ENCODE results near the gene LRRC46. TPM values are rescaled to one million over a fixed set of nuclear protein-coding genes. Genes with fewer than 3 reads are reported as not detected.

The LRRC46 gene
- total RNA-seq, 1 donor from 2014 or later, result not detected

DNA sequence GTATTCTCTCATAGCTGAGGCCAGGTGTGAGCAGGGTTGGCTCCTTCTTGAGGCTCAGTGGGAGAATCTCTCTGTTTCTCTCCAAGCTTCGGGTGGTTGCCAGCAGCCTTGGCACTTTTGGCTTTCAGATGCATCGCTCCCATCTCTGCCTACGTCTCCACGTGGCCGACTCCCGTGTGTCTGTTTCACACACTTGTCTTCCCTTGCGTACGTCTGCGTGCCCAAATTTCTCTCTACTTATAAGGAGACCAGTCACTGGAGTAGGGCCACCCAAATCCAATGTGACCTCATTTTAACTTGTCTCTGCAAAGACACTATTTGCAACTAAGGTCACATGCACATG lies 24.6 kb upstream of the LRRC46 start:
- no peak for FAIRE-seq
- TF ChIP-seq, protein P1, sequence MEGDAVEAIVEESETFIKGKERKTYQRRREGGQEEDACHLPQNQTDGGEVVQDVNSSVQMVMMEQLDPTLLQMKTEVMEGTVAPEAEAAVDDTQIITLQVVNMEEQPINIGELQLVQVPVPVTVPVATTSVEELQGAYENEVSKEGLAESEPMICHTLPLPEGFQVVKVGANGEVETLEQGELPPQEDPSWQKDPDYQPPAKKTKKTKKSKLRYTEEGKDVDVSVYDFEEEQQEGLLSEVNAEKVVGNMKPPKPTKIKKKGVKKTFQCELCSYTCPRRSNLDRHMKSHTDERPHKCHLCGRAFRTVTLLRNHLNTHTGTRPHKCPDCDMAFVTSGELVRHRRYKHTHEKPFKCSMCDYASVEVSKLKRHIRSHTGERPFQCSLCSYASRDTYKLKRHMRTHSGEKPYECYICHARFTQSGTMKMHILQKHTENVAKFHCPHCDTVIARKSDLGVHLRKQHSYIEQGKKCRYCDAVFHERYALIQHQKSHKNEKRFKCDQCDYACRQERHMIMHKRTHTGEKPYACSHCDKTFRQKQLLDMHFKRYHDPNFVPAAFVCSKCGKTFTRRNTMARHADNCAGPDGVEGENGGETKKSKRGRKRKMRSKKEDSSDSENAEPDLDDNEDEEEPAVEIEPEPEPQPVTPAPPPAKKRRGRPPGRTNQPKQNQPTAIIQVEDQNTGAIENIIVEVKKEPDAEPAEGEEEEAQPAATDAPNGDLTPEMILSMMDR (IDR thresholded peaks at IDR 0.05; ENCODE audit: insufficient read depth, low read length, severe bottlenecking), result no peak
- no peak for DNase-seq (ENCODE audit: low read depth)
- peaks cover 5% of the 10 kb centered on the region for H3K27me3 ChIP-seq (ENCODE audit: control insufficient read depth, insufficient read depth, low read length)
- peaks cover 14% of the 10 kb centered on the region for H3K36me3 ChIP-seq (ENCODE audit: control insufficient read depth, insufficient read depth, low read length)
- no peak overlapping the region for H3K4me3 ChIP-seq (ENCODE audit: low read depth, low read length)

DNA sequence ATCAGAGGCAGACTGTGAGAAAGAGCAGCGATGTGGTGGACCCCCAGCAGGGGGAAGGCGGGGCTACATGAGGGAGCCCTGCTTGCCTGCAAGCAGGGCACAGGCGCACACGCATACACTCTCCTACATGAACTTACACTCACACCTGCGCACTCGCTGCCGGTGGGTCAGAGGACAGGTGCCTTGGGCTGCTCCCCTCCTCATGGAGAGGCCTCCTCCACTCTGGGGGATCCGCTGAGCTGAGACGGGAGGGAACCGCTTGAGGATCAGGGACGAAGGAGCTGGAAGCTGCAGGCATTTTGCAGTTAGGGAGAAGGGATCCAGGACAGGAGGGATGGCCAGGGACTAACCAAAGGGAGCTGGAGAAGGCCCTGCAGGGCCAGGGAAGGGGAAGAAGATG lies 24.0 kb upstream of the LRRC46 start:
- Histone ChIP-seq H3K4me3 (ENCODE audit: low read depth, low read length) (no peak overlapping the region), H3K27me3 (ENCODE audit: control insufficient read depth, insufficient read depth, low read length) (peaks cover 5% of the 10 kb centered on the region), H3K36me3 (ENCODE audit: control insufficient read depth, insufficient read depth, low read length) (peaks cover 14% of the 10 kb centered on the region)
- DNase-seq (ENCODE audit: low read depth), result no peak
- FAIRE-seq, result no peak
- TF ChIP-seq, protein P1 (IDR thresholded peaks at IDR 0.05; ENCODE audit: insufficient read depth, low read length, severe bottlenecking), result no peak

DNA sequence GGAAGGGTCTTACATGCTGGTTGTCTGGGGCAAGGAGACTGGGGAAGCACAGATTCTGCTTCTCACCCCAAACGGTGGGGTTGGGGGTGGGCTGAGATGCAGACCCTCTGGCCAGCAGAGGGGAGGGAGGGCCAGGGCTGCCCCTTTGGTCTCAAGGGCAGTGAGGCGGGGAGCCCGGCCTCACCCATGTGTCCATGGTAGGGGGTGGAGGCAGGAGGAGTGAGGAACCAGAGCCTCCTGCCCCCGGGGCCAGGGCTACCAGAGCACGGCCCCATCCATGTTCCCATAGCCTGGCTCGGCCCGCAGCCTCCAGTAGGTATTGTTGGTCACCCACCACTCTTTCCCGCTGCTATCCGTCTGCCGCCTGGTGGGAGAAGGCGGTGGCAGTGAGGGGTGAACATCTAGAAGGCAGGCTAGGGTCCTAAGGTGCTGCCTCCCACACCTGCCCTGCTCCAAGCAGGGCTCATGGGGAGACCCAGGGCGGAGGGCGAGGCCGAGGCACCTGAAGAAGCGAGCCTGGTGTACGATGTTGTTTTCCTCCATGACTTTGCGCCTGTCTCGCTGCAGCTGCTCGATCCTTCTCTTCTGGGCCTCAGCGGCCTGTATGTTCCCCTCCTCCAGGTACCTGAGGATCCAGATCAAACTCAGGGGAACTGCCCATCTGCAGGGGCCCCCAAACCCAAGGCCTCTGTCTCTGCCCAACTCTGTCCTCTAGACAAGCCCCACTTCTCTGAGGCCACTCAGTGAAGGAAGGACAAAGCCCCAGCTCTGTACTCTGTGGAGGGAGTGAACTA lies 23.2 kb upstream of the LRRC46 start:
- no peak for FAIRE-seq
- TF ChIP-seq, protein P1 (IDR thresholded peaks at IDR 0.05; ENCODE audit: insufficient read depth, low read length, severe bottlenecking), result no peak

DNA sequence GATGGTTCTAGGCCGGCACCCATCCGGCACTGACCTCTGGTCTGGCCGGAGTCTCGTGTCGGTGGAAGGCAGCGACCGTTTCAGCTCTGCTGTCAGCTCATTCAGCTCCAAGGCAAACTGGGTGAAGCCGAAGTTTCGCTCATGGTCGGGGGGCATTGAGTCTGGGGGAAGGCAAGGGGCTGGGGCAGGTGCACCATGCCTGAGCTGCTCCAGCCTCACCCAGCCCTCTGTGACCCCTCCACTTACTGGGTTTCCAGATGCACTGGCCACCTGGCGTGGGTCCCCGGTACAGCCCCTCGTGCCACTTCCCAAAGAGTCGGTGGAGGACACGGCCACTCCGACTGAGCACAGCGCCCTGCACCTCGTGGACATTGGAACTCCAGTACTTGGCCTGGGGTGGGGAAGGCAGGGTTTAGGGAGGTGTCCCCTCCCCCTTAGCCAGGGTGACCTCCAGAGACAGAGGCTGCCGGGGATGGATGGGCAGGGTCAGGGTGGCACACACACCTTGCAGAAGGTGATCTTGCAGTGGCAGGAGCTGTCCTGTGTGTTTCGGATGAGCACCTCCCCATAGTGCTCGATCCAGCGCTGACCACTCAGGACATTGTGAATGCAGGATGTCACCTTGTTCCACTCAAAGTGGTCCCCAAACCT lies 22.5 kb upstream of the LRRC46 start:
- Histone ChIP-seq H3K4me3 (ENCODE audit: low read depth, low read length) (no peak overlapping the region), H3K36me3 (ENCODE audit: control insufficient read depth, insufficient read depth, low read length) (peaks cover 15% of the 10 kb centered on the region), H3K27me3 (ENCODE audit: control insufficient read depth, insufficient read depth, low read length) (peaks cover 2% of the 10 kb centered on the region)
- DNase-seq (ENCODE audit: low read depth), result no peak
- TF ChIP-seq, protein P1 (IDR thresholded peaks at IDR 0.05; ENCODE audit: insufficient read depth, low read length, severe bottlenecking), result no peak
- FAIRE-seq, result no peak

More for the DNA sequence above, 23.2 kb upstream of the LRRC46 start:
- H3K4me3 ChIP-seq (ENCODE audit: low read depth, low read length), result no peak overlapping the region
- H3K27me3 ChIP-seq (ENCODE audit: control insufficient read depth, insufficient read depth, low read length), result peaks cover 5% of the 10 kb centered on the region
- peaks cover 14% of the 10 kb centered on the region for H3K36me3 ChIP-seq (ENCODE audit: control insufficient read depth, insufficient read depth, low read length)
- no peak for DNase-seq (ENCODE audit: low read depth)

DNA sequence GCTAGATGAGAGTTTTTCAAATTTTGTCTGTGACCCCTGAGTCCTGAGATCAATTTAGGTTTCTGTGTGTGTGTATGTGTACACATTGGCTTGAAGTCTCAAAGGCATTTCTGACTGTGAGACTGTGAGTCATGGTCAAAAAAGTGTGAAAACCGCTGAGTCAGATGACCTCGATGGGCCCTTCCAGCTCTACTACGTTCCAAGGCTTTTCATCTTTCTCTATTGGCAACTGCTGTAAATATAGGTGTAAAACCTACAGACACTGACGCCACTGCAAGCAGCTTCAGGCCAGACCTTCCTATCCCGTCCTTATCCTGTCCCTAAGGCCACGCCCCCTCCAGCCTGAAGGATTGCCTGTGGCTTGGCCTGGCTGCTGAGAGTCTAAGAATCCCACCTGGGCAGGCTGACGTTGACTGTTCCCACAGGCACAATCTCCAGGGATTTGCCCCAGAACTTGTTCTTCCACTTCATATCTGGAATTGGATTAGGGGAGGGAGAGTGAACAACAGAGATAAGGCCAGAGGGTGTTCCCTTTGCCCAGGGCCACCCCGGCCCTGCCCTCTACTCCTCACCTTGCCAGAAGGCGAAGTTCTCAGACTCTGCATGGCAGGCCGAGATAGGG lies 21.2 kb upstream of the LRRC46 start:
- DNase-seq (ENCODE audit: low read depth) (peak; percentile 98), FAIRE-seq (peak; percentile 86)
- Histone ChIP-seq H3K36me3 (ENCODE audit: control insufficient read depth, insufficient read depth, low read length) (peaks cover 16% of the 10 kb centered on the region), H3K4me3 (ENCODE audit: low read depth, low read length) (no peak overlapping the region), H3K27me3 (ENCODE audit: control insufficient read depth, insufficient read depth, low read length) (no peaks in the 10 kb centered on the region)
- TF ChIP-seq, protein P1 (IDR thresholded peaks at IDR 0.05; ENCODE audit: insufficient read depth, low read length, severe bottlenecking), result no peak

Data from bronchial epithelial cell (primary cell).